ENCODE measurements around the gene HHAT.

HHAT gene

DNA sequence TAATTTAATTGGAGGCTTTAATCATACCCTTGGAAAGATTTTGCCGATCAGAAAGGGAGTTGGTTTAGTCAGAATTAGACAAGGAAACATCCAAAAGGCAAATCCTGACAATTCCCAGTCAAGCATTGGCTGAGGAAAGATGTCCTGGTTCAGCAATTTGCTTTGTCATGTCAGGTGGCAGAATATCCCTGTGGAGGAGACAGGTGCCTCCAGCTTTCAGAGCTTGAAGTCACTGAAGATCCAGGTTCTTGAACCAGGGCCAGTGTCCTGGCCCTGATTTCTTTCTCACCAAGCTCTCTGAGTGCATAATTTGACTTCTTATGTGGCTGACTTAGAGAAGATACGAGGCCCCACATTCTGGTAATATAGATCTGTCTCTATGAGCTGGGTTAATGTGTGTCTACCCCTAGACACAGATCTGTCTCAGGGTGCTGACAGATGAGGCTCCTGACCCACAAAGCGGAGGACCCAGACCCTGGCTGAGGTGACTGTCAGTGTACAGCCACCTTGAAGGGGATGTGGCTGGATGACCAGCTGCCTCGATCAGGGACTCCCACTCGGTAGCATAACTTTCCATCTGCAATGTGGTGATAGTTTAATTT is 118.9 kb downstream of the HHAT start:
- Mint-ChIP-seq H3K9me3 (no peaks in the 10 kb centered on the region), H3K4me1 (peaks cover 18% of the 10 kb centered on the region), H3K4me3 (no peak overlapping the region), H3K27ac (no peak overlapping the region), H3K36me3 (peaks cover 4% of the 10 kb centered on the region)
- DNase-seq (ENCODE audit: low spot score in 2 of 2) = no peak
- no peak for ATAC-seq

- DNase-seq (ENCODE audit: low spot score in 2 of 2) = no peak
Observed at GRCh38 chr1:210448297-210448892, 119.7 kb downstream of the HHAT start.

GRCh38 chr1:210455840-210456603 is 127.3 kb downstream of the HHAT start:
- DNase-seq (ENCODE audit: low spot score in 2 of 2) = no peak
- no peak for ATAC-seq
- no peak overlapping the region for H3K4me3 Mint-ChIP-seq
- H3K27ac Mint-ChIP-seq = no peak overlapping the region
- H3K36me3 Mint-ChIP-seq = no peaks in the 10 kb centered on the region
- H3K4me1 Mint-ChIP-seq = no peaks in the 10 kb centered on the region
- H3K9me3 Mint-ChIP-seq = no peaks in the 10 kb centered on the region

More at GRCh38 chr1:210448297-210448892, 119.7 kb downstream of the HHAT start:
- peaks cover 18% of the 10 kb centered on the region for H3K4me1 Mint-ChIP-seq
- H3K36me3 Mint-ChIP-seq = peaks cover 4% of the 10 kb centered on the region
- no peak overlapping the region for H3K27ac Mint-ChIP-seq
- no peaks in the 10 kb centered on the region for H3K9me3 Mint-ChIP-seq
- H3K4me3 Mint-ChIP-seq = no peak overlapping the region
- ATAC-seq = no peak

DNA sequence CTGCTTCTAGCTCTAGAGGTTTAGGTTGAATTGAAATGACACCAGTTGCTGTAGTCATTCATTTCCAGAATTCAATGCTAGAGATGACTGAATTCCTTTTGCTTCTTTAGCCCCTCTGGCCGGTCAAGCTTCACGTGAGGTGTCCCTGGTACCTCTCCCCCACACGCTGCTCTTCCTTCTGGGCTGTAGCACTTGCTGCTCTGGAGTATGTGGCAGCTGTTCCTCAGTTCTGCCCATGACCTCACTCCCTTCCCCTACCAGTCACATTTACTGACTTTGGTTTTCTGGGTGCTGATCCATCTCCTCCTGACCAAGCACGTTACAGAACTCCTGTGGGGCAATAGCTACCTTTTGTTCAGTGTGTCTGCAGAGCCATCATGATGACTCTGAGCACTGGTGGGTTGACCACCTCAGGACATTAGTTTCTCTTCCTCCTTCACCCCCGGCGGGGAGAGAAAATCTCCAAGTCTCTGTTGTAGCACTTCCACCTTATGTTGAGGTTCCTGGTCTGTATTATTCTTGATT is 128.1 kb downstream of the HHAT start:
- H3K27ac Mint-ChIP-seq = no peak overlapping the region
- ATAC-seq (no peak), DNase-seq (ENCODE audit: low spot score in 2 of 2) (no peak)

GRCh38 chr1:210457568-210457967 is 128.9 kb downstream of the HHAT start:
- no peaks in the 10 kb centered on the region for H3K9me3 Mint-ChIP-seq

More for the DNA sequence above, 128.1 kb downstream of the HHAT start:
- H3K4me1 Mint-ChIP-seq = no peaks in the 10 kb centered on the region
- H3K36me3 Mint-ChIP-seq = no peaks in the 10 kb centered on the region
- H3K4me3 Mint-ChIP-seq = no peak overlapping the region
- no peaks in the 10 kb centered on the region for H3K9me3 Mint-ChIP-seq

GRCh38 chr1:210464519-210465039 is 135.9 kb downstream of the HHAT start:
- DNase-seq (ENCODE audit: low spot score in 2 of 2) = peak in 1 of 2 donors; percentile 55
- H3K4me1 Mint-ChIP-seq = peaks cover 7% of the 10 kb centered on the region
- peaks cover 4% of the 10 kb centered on the region for H3K36me3 Mint-ChIP-seq
- H3K27ac Mint-ChIP-seq = no peak overlapping the region
- no peaks in the 10 kb centered on the region for H3K9me3 Mint-ChIP-seq
- peak; percentile 96 for ATAC-seq
- H3K4me3 Mint-ChIP-seq = no peak overlapping the region

More at GRCh38 chr1:210457568-210457967, 128.9 kb downstream of the HHAT start:
- no peaks in the 10 kb centered on the region for H3K4me1 Mint-ChIP-seq
- no peak overlapping the region for H3K4me3 Mint-ChIP-seq
- no peaks in the 10 kb centered on the region for H3K36me3 Mint-ChIP-seq
- DNase-seq (ENCODE audit: low spot score in 2 of 2) (no peak), ATAC-seq (no peak)
- H3K27ac Mint-ChIP-seq = no peak overlapping the region

- H3K4me1 Mint-ChIP-seq = peaks cover 7% of the 10 kb centered on the region
- no peaks in the 10 kb centered on the region for H3K9me3 Mint-ChIP-seq
- no peak overlapping the region for H3K27ac Mint-ChIP-seq
- H3K4me3 Mint-ChIP-seq = no peak overlapping the region
- ATAC-seq = no peak
- DNase-seq (ENCODE audit: low spot score in 2 of 2) = no peak
- H3K36me3 Mint-ChIP-seq = peaks cover 4% of the 10 kb centered on the region
Observed at GRCh38 chr1:210465150-210465549, 136.4 kb downstream of the HHAT start.

DNA sequence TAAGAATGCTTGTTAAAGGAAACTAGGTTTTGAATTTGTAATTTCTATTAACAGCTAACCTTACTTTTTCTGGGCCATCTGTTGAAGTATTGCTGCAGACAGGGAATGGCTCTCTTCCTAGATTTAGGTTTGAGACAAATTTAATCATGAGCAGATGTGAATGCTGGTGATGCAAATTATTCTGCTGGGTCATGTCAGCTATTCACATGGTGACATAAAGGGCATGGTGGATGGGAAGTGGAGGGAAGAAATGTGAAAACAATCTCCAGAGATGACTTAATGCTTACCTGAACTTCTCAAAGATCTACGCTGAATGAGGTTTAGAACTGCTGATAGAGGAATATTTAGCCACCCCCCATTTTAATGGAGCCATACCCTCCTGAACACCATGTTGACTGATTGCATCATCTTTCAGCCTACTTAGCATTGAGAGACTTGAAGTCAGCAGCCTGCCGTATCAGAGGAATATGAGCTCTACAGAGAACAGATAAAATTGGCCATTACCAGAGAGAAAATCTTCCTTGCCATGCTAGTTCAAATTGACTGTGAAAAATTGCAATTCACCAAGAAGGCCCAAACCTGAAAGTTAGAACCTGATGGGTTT is 138.8 kb downstream of the HHAT start:
- Mint-ChIP-seq H3K9me3 (no peaks in the 10 kb centered on the region), H3K4me1 (peaks cover 7% of the 10 kb centered on the region), H3K27ac (no peak overlapping the region), H3K36me3 (peaks cover 4% of the 10 kb centered on the region), H3K4me3 (no peak overlapping the region)
- no peak for ATAC-seq
- no peak for DNase-seq (ENCODE audit: low spot score in 2 of 2)

GRCh38 chr1:210469441-210469840 is 140.7 kb downstream of the HHAT start:
- no peak overlapping the region for H3K27ac Mint-ChIP-seq
- peaks cover 5% of the 10 kb centered on the region for H3K4me1 Mint-ChIP-seq
- H3K9me3 Mint-ChIP-seq = no peaks in the 10 kb centered on the region
- ATAC-seq (no peak), DNase-seq (ENCODE audit: low spot score in 2 of 2) (no peak)
- peaks cover 3% of the 10 kb centered on the region for H3K36me3 Mint-ChIP-seq
- no peak overlapping the region for H3K4me3 Mint-ChIP-seq

- H3K4me1 Mint-ChIP-seq = no peaks in the 10 kb centered on the region
- no peaks in the 10 kb centered on the region for H3K9me3 Mint-ChIP-seq
- no peaks in the 10 kb centered on the region for H3K36me3 Mint-ChIP-seq
- no peak overlapping the region for H3K4me3 Mint-ChIP-seq
- ATAC-seq = no peak
- no peak for DNase-seq (ENCODE audit: low spot score in 2 of 2)
- no peak overlapping the region for H3K27ac Mint-ChIP-seq
Observed at GRCh38 chr1:210475321-210475720, 146.6 kb downstream of the HHAT start.

GRCh38 chr1:210475806-210476205 is 147.1 kb downstream of the HHAT start:
- no peaks in the 10 kb centered on the region for H3K9me3 Mint-ChIP-seq
- no peak for ATAC-seq
- no peak overlapping the region for H3K27ac Mint-ChIP-seq
- no peak for DNase-seq (ENCODE audit: low spot score in 2 of 2)
- H3K36me3 Mint-ChIP-seq = no peaks in the 10 kb centered on the region
- H3K4me1 Mint-ChIP-seq = no peaks in the 10 kb centered on the region
- no peak overlapping the region for H3K4me3 Mint-ChIP-seq

DNA sequence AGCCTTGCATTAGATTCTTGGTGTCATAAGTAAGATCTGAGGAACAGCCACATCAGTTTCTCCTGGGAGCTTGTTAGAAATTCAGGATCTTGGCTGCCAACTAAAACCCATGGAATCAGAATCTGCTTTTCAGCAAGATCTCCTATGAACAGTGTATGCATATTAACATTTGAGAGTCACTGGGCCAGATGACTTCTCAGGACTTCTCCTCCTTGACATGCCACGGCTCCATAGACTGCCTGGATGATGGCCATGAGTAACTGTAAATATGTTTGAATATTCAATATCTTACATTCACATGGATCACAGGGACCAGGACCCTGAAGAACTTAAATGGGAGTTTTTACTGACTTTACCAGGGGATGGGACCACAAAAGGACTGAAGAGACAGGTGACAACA is 148.0 kb downstream of the HHAT start:
- Mint-ChIP-seq H3K9me3 (no peaks in the 10 kb centered on the region), H3K4me3 (no peak overlapping the region), H3K27ac (no peak overlapping the region), H3K36me3 (no peaks in the 10 kb centered on the region), H3K4me1 (no peaks in the 10 kb centered on the region)
- ATAC-seq (no peak), DNase-seq (ENCODE audit: low spot score in 2 of 2) (no peak)

DNA sequence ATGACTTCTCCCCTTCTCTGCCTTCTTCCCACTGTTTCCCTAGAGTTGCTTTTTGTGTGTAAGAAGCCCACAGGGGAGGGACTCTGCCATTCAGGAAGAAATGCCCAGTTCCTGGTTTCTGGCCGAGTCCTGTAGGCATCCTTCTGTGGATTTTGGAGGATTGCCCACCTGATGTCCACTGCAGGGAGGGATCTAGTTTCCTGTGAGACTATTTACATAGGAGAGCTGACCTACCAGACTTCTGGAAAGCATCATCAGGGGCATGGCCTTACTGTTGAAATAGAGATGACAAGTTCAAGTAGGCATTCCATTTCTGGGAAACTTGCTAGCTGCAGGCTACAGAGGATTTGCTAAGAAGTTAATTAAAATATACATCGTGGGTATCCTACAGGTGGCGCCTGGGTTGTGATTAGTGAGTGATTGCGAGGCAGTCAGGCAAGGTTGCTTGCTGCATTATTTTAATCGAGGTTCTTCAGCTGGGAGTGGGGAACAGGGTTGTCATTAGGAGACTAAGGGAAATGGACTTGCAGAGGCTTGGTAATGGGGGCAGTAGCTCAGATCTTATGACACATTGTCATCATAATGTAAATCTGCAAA is 148.7 kb downstream of the HHAT start:
- no peaks in the 10 kb centered on the region for H3K4me1 Mint-ChIP-seq
- H3K4me3 Mint-ChIP-seq = no peak overlapping the region
- no peaks in the 10 kb centered on the region for H3K9me3 Mint-ChIP-seq
- ATAC-seq = no peak
- H3K27ac Mint-ChIP-seq = no peak overlapping the region
- no peak for DNase-seq (ENCODE audit: low spot score in 2 of 2)
- no peaks in the 10 kb centered on the region for H3K36me3 Mint-ChIP-seq

GRCh38 chr1:210478820-210479219 is 150.1 kb downstream of the HHAT start:
- Mint-ChIP-seq H3K27ac (no peak overlapping the region), H3K36me3 (no peaks in the 10 kb centered on the region), H3K4me1 (no peaks in the 10 kb centered on the region), H3K4me3 (no peak overlapping the region), H3K9me3 (no peaks in the 10 kb centered on the region)
- DNase-seq (ENCODE audit: low spot score in 2 of 2) (no peak), ATAC-seq (no peak)

GRCh38 chr1:210482491-210482890 is 153.8 kb downstream of the HHAT start:
- Mint-ChIP-seq H3K36me3 (no peaks in the 10 kb centered on the region), H3K9me3 (no peaks in the 10 kb centered on the region)
- DNase-seq (ENCODE audit: low spot score in 2 of 2) = no peak

More at GRCh38 chr1:210482491-210482890, 153.8 kb downstream of the HHAT start:
- no peak overlapping the region for H3K27ac Mint-ChIP-seq
- H3K4me1 Mint-ChIP-seq = no peaks in the 10 kb centered on the region
- no peak overlapping the region for H3K4me3 Mint-ChIP-seq
- no peak for ATAC-seq
